Measurements from ENCODE around the gene MDM2. TPM values are rescaled to one million over a fixed set of nuclear protein-coding genes. Genes with fewer than 3 reads are reported as not detected.

MDM2 gene
- total and polyA plus RNA-seq, 2 of the 13 experiments (the other 11 are each of a cell fraction or from before 2014, with no cell fraction given) = 29.3 to 314 TPM

- TF ChIP-seq HNRNPLL (IDR thresholded peaks at IDR 0.05; ENCODE audit: low read depth, low read length, poor library complexity, severe bottlenecking) = peak; percentile 100
- 0 out of 2 replicates have a peak, but pooled peaks have one; percentile 35 for TF ChIP-seq ZIK1 (CRISPR knock-in tag; IDR thresholded peaks at IDR 0.05; ENCODE audit: borderline replicate concordance, low read depth)
- peak; percentile 20; the same call in 1 of the 2 replicates for TF ChIP-seq NFKB2 (CRISPR knock-in tag; IDR thresholded peaks at IDR 0.05; ENCODE audit: borderline replicate concordance)
- peak; percentile 67; the same call in 1 of the 2 replicates for TF ChIP-seq ATF7-NPFF (CRISPR knock-in tag; IDR thresholded peaks at IDR 0.05; ENCODE audit: low read depth)
- no peak for TF ChIP-seq RAD51 (IDR thresholded peaks at IDR 0.05; ENCODE audit: borderline replicate concordance)
- peak; percentile 48; the same call in 1 of the 2 replicates for TF ChIP-seq TBX3 (IDR thresholded peaks at IDR 0.05; ENCODE audit: borderline replicate concordance)
- TF ChIP-seq TCF12 (IDR thresholded peaks at IDR 0.05) = no peak
- peak; percentile 17; the same call in 1 of the 2 replicates for TF ChIP-seq TCF12 (CRISPR knock-in tag; IDR thresholded peaks at IDR 0.05)
- TF ChIP-seq MAF1 (CRISPR knock-in tag; IDR thresholded peaks at IDR 0.05; ENCODE audit: borderline replicate concordance) = no peak; the same call in 1 of the 2 replicates
- TF ChIP-seq ZNF75D (CRISPR knock-in tag; IDR thresholded peaks at IDR 0.05; ENCODE audit: borderline replicate concordance) = no peak
- TF ChIP-seq ZNF792 (CRISPR knock-in tag; IDR thresholded peaks at IDR 0.05) = peak; percentile 50; the same call in 1 of the 2 replicates
- TF ChIP-seq ZBTB43 (CRISPR knock-in tag; conservative IDR thresholded peaks at IDR 0.05) = 0 out of 2 replicates have a peak, but pooled peaks have one; percentile 16
- 0 out of 2 replicates have a peak, but pooled peaks have one; percentile 63 for TF ChIP-seq ELF4 (CRISPR knock-in tag; IDR thresholded peaks at IDR 0.05; ENCODE audit: borderline replicate concordance)
- peak; percentile 75 for TF ChIP-seq SKI (IDR thresholded peaks at IDR 0.05; ENCODE audit: partially characterized antibody)
- TF ChIP-seq JUN (CRISPR knock-in tag; IDR thresholded peaks at IDR 0.05) = no peak
- peak; percentile 87 for TF ChIP-seq ERF (CRISPR knock-in tag; IDR thresholded peaks at IDR 0.05)
- 0 out of 2 replicates have a peak, but pooled peaks have one; percentile 25 for TF ChIP-seq ZNF256 (CRISPR knock-in tag; conservative IDR thresholded peaks at IDR 0.05)
- TF ChIP-seq ZNF598 (CRISPR knock-in tag; IDR thresholded peaks at IDR 0.05; ENCODE audit: borderline replicate concordance) = peak; percentile 66; the same call in 1 of the 2 replicates
- no peak for TF ChIP-seq GPN1 (CRISPR knock-in tag; IDR thresholded peaks at IDR 0.05; ENCODE audit: borderline replicate concordance)
- TF ChIP-seq CTCF (CRISPR knock-in tag; IDR thresholded peaks at IDR 0.05) = peak; percentile 86
- TF ChIP-seq PREB (CRISPR knock-in tag; IDR thresholded peaks at IDR 0.05) = no peak
- peak; percentile 42; the same call in 1 of the 2 replicates for TF ChIP-seq PPARG (CRISPR knock-in tag; conservative IDR thresholded peaks at IDR 0.05)
- TF ChIP-seq MNT (IDR thresholded peaks at IDR 0.05) = peak; percentile 54
- TF ChIP-seq FOXK2 (IDR thresholded peaks at IDR 0.05) = peak; percentile 35; the same call in 1 of the 2 replicates
- TF ChIP-seq KAT2B (IDR thresholded peaks at IDR 0.05; ENCODE audit: borderline replicate concordance, low read depth, low read length) = no peak
Observed at GRCh38 chr12:68807576-68808387, at the start of gene MDM2 (continued).

All from HepG2 (cell line).